NCI-H2029 (cell line): ENCODE results near the gene ADGRB3.
"Not testable (repeated sequence)": the region's sequence is repeated elsewhere in the genome, so short reads cannot be mapped to it uniquely, and the experiment has no call there.

ENCODE experiments used
- DNase-seq: peaks from one replicate; lab custom pipeline; 2025; lab: John Stamatoyannopoulos, UW

The ADGRB3 gene

DNA sequence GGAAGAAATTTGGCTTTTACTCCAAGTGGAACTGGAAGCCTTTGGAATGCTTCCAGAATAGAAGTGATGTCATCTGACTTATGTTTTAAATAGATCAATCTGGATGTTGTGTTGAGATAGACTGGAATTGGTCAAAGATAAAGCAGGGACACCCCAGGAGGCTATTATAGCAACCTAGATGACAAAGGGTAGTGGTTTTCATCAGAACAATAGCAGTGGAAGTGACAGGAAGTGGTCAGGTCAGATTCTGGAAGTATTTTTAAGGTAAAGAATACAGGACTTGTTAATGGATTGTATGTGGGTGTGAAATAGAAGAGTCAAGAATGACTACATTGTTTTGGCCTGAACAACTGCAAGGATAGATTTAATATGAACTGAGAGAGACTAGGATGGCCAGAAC is 191.4 kb downstream of the ADGRB3 start:
- peak; percentile 18 for DNase-seq

DNA sequence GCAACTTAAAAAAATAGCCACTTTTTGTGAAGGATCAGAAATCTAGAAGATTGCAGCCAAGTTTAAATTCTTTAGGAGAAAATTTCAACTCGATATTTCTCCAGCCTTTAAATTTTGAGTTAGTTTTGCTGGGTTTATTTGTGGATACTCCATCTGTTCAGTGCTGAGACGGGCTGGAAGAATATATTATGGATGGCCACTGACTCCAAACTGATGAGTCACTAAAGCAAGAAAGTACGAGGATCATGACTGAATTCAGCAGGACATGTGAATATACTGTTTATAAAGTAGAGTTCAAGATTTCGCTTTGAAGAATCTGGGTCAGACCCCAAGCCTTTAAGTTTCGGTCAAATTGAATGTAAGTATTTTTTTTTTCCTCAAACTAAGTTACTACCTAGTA is 199.5 kb downstream of the ADGRB3 start:
- no peak for DNase-seq

DNA sequence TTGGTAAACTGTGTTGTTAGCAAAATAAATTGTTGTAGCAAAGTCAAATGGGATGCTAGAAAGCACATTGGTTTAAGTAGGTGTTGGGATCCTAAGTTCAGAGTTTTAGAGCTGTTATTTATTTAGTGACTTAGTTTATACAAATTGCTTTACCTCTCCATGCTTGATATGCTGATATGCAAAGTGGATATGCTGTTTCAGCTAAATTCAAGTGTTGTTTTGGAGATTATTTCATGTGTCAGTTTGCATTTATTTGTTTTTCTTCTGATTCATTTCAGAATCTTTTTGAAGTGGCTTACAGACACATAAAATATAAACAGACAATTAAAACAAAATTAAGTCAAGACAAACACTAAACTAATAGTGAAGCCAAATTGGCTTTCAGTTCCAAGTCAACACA is 203.5 kb downstream of the ADGRB3 start:
- DNase-seq, result no peak

DNA sequence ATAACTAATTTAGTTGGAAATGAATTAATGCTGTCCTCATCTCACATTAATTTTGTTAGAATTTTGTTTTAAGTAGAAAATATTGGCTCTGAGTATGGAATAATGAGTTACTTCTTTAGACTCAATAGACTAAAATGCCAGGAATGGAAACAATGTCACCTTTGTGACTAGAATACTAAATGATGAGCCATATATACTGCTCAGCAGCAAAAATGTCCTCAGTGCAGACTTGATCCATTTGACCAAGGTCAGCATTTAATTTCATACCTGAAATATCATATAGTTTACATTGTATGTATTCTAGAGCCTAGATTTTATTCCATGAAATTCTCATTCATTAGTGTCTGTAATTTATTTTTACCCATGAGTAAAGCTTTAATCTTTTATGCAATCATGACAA is 217.7 kb downstream of the ADGRB3 start:
- no peak for DNase-seq

DNA sequence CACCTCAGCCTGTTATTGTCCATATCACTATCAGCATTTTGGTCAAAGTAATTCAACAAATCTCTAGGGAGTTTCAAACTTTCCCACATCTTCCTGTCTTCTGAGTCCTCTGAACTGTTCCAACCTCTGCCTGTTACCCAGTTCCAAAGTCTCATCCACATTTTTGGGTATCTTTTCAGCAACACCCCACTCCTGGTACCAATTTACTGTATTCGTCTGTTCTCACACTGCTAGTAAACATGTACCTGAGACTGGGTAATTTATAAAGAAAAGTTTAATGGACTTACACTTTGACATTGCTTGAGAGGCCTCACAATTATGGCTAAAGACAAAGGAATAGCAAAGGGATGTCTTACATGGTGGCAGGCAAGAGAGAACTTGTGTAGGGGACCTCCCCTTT is 224.2 kb downstream of the ADGRB3 start:
- DNase-seq, result no peak

DNA sequence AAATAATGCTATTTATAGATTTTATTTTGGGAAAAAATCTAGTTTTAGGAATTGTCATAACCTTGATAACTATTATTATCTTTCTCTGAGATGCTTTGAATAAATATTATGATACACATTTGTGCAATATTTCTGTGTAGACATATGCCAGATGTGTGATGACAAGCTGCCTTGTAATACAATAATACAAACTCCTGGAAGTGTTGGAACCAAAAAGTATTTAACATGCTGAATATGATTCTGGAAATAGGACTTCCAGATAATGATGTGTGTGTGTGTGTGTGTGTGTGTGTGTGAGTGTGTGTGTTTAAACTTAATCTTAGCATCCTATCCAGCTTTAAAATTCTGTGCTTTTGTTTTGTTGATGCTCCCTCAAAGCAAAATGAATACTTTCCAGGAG is 233.6 kb downstream of the ADGRB3 start:
- DNase-seq, result no peak

DNA sequence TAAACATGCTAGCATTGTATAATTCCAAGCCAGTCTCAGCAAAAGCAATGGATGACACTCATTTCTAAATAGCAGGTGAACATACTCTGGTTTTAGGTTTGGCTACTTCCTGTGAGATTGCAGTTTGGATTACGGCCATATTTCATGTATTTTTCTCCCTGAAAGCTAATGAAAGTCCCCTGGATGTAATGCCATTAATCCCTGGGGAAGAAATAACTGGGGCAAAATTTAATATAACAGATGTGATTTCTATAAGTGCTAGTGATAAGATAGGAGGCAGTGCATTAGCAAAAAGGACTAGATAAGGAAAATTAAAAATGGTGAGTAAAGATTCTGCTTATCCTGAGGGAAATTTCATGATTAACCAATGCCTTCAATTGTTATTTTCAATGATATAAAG is 238.2 kb downstream of the ADGRB3 start:
- no peak for DNase-seq

DNA sequence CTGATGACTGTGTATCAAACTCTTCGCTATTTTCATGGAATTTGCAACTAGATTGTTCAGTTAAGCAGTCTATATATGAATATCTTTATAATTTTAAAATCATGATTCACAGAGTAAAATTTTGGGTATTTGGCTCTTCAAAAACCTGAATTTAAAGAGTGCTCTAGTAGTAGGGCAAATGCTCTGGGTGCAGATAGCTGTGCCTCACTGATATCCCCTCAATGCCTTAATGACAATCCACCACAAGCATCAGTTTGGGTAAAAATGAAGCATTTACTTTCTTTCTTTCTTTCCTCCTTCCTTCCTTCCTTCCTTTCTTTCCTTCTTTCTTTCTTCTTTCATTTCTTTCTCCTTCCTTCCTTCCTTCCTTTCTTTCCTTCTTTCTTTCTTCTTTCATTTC is 239.7 kb downstream of the ADGRB3 start:
- DNase-seq, result no peak

DNA sequence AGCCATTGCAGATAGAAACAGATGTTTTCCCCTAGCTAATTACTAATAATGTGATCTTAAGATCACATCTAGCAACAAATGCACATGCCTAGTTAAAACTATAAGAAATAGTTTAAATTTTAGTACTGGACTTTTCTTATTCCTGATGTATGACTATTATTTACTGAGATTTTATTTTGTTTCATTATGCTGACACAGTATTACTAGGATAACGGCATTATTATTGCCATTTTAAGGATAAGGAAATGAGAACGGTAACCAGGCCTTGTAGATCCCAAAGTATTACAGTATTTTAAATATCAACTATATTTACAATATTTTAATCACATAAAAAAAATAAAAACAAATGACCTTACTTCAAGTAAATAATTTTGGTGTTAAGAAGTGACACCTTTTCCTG is 240.3 kb downstream of the ADGRB3 start:
- DNase-seq, result no peak

DNA sequence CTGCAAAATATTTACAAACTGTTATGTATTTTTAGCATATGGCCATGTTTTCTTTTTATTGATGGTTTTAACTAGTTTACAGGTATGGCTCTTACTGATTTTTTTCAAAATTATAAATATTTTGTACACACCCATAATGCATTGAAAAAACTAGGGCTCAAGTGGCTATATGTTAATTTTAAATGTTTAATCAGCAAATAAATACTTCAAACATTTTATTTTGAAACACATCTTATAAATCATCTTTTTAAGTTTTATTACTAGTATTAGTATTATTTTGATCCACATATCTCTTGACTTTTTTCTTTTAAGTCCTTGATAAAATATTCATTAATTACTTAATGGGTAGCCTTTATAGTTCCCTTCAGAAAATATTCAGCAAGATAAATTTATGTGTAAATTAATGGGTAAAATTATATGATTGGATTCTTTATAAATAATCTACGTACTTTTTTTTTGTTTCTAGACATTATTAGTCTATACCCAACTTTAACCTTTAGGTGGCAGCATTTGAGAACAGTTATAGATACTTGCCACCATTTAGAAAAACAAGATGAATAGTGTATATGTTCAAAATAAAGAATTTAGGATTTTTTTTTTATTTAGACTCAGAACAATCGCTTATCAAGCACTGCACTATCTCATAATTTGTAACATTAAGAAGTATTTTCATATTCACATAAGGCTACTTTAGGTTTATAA is 241.9 kb downstream of the ADGRB3 start:
- no peak for DNase-seq

DNA sequence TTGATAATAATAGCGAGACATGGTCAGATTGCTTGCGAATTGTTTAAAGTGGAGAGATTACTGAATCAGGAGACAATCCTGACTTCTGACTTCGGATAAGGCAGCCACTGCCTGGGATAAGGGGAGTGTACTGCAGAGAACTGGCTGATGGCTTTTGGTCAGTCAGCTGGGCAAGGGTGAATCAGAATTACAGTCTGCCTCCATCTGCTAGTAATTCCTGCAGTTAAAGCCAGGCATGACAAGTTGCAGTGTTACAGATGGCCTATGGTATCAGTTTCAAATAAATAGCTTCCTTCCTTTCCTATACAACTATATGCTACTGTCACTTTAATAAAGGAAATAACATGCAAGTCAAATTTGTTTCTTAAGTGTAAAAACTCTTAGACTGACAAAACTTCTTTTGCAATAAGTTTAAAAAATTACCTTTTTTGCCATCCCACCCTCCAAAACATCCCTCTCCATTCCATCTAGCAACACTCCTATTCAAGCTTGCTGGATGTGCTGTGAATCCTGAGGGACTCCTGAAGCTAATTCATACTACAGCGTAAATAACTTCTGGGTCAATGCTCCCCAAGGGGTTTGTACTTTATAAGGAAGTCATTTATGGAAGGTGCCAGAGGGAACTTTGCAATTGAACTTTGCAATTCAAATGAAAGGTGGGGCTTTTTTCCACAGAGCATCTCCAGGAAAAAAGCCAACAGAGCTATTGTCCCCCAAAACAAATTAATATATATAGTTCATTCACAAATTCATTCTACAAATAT is 245.2 kb downstream of the ADGRB3 start:
- DNase-seq, result no peak

DNA sequence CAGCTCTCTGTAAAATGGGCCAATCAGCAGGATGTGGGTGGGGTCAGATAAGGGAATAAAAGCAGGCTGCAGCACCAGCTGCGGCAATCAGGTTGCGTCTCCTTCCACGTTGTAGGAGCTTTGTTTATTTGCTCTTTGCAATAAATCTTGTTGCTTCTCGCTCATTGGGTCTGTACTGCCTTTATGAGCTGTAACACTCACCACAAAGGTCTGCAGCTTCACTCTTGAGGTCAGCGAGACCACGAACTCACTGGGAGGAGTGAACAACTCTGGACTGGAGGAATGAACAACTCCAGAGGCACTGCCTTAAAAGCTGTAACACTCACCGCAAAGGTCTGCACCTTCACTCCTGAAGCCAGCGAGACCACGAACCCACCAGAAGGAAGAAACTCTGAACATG is 248.2 kb downstream of the ADGRB3 start:
- DNase-seq, result not testable (repeated sequence)

DNA sequence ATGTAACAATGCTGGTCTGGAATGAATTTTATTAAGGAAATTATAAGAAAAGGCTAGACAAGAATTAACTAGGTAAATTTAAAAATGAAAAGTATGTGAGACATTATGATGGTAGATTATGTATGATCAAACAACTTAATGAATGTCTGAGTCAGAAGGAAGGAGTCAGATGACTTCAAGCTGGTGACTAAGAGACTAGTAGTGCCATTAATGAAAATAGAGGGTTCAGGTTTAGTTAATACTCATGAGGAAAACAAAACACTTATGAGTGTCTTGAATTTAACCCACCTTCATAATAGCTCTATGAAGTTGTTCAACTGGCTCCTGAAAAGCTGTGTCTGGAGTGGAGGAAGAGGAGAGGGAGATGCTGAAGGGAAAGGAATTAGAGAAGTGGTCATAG is 256.3 kb downstream of the ADGRB3 start:
- DNase-seq, result no peak

DNA sequence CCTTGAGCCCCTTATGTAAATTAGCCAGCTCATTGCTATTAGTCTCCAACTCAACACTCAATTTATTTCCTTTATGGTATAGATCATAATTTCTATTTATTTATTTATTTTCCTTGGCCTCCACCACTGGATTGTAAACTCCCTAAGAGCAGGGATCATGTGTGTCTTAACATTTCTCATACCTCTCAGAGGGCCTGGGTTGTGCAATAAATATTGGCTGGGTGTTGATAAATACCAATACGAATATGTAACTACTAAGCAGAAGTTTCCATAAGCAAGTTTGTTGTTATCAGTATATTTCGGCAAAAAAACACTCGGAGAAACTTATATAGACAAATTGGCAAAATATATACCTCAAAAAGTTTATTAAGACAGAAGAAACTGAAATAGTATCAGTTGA is 257.4 kb downstream of the ADGRB3 start:
- no peak for DNase-seq

DNA sequence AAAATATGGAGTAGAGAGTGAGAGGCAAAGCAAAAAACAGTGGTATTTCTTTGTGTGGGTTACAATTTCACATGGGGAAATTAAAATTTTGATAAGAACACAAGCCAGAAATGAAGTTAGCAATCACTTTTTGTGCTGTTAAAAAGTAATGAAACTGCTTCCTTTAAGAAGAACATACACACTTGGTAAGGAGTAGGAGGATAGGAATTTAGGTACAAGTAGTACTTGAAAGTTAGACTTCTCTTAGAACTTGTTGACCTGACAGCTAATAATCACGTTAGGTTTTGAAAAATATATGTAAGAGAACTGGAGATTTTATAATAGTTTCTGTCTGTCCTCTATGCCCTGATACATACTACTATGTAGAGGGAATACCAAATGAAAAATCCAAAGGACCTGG is 260.8 kb downstream of the ADGRB3 start:
- DNase-seq, result no peak

DNA sequence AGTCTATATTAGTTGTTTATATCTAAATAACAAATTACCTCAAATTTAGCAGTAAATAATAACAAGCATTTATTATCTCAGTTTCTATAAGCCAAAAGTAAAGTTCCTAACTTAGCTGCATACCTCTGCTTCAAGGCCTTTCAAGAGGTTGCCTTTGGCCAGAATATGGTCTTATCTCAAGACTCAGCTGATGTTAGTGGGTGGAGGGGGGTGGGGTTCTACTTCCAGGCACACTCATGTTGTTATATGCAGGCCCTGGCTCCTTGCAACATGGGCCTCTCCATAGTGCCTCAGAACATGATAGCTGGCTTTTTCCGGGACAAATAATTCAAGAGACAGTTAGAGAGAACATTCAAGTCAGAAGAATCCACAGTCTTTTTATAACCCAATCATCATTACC is 266.0 kb downstream of the ADGRB3 start:
- no peak for DNase-seq

DNA sequence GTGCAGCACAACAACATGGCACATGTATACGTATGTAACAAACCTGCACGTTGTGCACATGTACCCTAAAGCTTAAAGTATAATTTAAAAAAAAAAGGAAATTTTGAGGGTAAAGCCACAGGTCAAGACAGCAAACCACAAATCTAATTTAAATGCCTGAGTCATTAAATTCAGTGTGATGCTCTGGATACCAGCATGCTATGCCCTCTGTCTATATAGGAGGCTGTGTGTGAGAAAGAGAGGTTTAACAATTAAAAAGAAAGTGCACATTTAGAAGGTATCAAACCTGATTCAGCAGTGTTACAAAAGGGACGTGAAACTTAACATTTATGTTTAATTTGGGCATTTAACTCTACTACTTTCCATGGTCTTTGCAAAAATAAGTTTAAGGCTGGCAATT is 276.3 kb downstream of the ADGRB3 start:
- no peak for DNase-seq

DNA sequence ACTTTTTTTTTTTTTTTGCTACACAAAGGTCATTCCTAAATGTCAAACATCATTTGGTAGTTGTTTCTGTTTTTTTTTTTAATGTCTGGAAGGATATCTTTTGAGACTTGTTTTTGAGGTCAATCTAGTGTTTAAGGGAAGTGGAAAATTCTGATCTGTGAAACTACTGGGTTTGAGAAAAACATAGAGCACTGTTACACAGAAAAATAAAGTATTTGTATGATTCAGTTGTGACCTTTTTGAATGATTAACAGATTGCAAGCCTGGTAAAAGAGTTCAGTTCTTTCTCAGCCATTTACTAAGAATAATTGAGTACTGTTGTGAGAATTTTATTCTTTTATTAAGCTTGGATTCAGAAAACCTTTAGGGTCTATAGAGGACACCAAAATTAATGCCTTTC is 276.7 kb downstream of the ADGRB3 start:
- DNase-seq, result no peak

DNA sequence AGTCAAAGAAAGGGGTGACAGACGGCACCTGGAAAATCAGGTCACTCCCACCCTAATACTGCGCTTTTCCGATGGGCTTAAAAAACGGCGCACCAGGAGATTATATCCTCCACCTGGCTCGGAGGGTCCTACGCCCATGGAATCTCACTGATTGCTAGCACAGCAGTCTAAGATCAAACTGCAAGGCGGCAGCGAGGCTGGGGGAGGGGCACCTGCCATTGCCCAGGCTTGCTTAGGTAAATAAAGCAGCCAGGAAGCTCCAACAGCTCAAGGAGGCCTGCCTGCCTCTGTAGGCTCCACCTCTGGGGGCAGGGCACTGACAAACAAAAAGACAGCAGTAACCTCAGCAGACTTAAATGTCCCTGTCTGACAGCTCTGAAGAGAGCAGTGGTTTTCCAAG is 277.7 kb downstream of the ADGRB3 start:
- DNase-seq, result not testable (repeated sequence)

DNA sequence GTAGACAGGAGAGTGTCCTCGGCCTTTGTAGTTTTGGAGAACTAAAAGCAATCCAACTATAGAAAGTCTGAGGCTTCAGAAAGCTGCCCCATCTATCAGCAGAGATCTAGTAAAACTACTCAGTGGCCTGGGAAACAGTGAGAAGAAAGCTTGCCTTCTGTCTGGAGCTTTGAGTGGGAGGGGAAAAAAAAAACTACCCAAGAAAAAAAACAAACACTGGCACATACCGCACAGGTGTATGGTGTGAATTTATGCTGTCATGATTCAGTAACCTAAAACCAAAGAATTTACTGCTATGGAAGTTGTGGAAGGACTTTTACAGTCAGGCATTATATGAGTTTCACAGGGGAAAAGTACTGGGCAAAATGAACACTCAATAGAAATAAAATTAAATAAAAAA is 280.5 kb downstream of the ADGRB3 start:
- DNase-seq, result no peak

DNA sequence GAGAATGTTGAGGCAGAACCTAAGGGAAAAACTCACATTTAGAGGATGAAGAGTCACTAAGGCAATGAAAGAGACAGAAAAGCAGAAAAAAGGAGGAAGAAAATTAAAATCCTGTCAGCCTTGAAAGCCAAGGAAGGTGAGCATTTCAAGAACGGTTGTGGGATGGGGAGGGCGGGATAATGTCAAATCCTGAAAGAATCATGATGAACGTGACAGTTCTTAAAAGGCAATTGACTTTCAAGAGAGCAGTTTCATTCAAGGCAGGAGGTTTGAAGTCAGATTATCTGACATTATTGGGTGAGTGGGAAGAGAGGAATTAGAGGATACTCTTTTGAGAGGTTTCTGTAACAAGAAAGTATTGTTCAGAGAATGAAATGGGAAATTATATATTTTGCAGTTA is 284.5 kb downstream of the ADGRB3 start:
- DNase-seq, result no peak

DNA sequence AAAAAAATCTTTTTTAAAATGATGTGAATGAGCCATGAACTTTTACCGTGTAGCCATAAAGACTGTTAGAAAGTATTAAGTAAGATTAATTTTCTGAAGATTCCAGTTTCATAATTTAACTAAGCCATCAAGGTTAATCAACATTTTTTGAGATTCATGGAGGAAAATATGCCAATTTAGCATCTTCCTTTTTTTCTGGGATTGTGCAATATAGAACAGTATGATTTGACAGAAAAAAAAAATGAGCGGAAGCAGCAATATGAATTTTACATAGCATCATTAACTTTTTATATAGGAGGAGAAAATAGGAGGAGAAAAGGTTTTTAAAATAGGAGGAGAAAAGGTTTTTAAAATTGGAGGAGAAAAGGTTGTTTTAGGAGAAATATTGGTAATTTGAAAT is 306.3 kb downstream of the ADGRB3 start:
- DNase-seq, result no peak

DNA sequence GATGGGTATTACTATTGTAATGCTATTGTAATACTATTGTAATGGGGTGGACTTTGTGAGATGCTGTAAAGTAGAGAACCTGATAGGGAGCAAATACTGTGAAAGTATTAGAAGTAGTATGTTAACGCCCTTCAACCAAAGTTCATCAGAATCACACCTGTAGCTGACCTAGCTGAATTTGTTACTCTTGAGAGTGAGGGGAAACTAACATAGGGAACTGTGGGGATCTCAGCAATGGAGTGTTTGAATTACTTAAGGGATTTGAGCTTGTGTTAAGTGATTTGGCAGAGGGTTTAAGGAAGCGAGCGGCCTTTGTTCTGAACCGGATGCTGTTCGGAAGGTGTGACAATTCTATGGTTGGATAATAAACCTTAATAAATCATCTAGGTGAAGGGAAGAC is 312.6 kb downstream of the ADGRB3 start:
- DNase-seq, result no peak

DNA sequence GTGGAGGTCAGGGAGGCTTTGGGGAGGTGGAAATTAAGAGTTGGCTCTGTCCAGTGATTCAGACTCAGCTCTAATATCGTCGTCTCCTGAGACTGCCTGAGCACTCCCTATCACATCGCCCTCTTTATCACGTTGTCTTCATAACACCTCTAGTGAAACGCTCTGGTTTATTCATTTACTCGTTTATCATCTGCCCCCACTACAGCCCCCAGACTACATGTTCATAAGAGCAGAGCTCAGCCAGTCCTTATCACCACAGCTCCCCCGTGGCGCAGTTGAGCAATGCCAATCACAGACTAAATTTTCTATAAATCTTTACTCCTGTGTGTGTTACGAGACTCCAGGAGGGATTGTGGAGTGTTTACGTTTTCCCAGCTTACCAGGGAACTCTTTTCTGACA is 316.2 kb downstream of the ADGRB3 start:
- DNase-seq, result no peak
